SU-DHL-6 (cell line): Measurements from ENCODE around the gene RASGRP1.

Experiments used
- EZH2phosphoT487 ChIP-seq: fragments of 200-600 bp; sonication (generic), shearing (Covaris generic); conservative IDR thresholded peaks from 2 replicates; pipeline ENCODE4 v1.6.1; 2018; ENCODE audit warnings: mild to moderate bottlenecking, antibody characterized with exemption, low read length, moderate library complexity, mixed read lengths
- TF ChIP-seq, protein P1 (sequence below): fragments of 200-600 bp; sonication (generic); IDR thresholded peaks from one replicate; pipeline ENCODE4 v1.5.1; 2017; ENCODE audit warnings: antibody characterized with exemption, mild to moderate bottlenecking, low read length, moderate library complexity; ENCODE audit not compliant: insufficient read depth, poor library complexity, severe bottlenecking

DNA sequence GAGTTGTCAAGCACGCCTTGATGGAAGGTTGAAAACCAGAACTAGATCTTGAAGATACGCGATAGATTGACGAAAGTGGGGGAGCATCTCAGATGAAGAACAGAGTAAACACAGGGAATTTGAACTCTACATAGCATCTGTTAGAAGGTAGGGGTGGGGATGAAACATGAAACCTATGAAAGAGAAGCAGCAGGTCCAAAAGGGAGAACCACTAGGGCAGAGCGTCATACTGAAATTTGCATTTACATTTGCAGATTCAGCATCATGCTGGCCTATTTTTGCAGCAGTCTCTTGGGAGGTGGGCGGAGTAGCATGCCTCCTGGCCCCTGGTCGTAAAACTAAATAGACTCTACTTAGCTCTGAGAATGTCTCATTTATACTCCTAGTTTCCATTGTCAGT lies 46.1 kb upstream of the RASGRP1 start:
- TF ChIP-seq EZH2phosphoT487 = no peak
- TF ChIP-seq, protein P1, sequence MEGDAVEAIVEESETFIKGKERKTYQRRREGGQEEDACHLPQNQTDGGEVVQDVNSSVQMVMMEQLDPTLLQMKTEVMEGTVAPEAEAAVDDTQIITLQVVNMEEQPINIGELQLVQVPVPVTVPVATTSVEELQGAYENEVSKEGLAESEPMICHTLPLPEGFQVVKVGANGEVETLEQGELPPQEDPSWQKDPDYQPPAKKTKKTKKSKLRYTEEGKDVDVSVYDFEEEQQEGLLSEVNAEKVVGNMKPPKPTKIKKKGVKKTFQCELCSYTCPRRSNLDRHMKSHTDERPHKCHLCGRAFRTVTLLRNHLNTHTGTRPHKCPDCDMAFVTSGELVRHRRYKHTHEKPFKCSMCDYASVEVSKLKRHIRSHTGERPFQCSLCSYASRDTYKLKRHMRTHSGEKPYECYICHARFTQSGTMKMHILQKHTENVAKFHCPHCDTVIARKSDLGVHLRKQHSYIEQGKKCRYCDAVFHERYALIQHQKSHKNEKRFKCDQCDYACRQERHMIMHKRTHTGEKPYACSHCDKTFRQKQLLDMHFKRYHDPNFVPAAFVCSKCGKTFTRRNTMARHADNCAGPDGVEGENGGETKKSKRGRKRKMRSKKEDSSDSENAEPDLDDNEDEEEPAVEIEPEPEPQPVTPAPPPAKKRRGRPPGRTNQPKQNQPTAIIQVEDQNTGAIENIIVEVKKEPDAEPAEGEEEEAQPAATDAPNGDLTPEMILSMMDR = no peak
